ENCODE results near the gene DCLK1.

DNA sequence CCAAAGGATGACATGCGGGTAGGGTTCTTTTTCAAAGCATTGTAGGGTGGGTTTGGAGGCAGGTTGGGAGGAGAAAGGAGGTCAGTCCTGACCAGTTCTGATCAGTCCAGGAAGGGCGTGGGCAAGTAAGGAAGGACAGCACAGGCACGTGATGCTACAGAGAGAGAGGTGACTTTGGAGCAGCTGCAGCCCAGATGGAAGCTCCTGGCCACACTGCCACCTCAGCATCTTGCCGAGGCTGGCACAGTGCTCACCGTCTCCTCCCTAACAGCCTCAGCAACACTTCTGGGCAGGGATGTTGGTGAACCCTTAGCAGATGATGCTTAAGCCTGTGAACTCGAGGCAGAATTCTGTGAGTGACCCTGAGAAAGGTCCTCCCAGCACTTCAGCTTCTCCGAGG is 155.1 kb downstream of the DCLK1 start:
- TF ChIP-seq, protein P1, sequence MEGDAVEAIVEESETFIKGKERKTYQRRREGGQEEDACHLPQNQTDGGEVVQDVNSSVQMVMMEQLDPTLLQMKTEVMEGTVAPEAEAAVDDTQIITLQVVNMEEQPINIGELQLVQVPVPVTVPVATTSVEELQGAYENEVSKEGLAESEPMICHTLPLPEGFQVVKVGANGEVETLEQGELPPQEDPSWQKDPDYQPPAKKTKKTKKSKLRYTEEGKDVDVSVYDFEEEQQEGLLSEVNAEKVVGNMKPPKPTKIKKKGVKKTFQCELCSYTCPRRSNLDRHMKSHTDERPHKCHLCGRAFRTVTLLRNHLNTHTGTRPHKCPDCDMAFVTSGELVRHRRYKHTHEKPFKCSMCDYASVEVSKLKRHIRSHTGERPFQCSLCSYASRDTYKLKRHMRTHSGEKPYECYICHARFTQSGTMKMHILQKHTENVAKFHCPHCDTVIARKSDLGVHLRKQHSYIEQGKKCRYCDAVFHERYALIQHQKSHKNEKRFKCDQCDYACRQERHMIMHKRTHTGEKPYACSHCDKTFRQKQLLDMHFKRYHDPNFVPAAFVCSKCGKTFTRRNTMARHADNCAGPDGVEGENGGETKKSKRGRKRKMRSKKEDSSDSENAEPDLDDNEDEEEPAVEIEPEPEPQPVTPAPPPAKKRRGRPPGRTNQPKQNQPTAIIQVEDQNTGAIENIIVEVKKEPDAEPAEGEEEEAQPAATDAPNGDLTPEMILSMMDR (IDR thresholded peaks at IDR 0.05) = no peak
- no peak for TF ChIP-seq POLR2A (IDR thresholded peaks at IDR 0.05)
